OCI-LY1 (cell line): ENCODE measurements around the gene SMOC2.

Experiments used
- EZH2 ChIP-seq: fragments of 200-600 bp; sonication (generic), shearing (Covaris generic); IDR thresholded peaks from 2 replicates; pipeline ENCODE4 v1.8.0; 2017; ENCODE audit warnings: borderline replicate concordance, mixed run types, mild to moderate bottlenecking, antibody characterized with exemption, low read length, moderate library complexity, mixed read lengths
- TF ChIP-seq, protein P1 (sequence below): fragments of 200-600 bp; sonication (generic), shearing (Covaris generic); IDR thresholded peaks from 2 replicates; pipeline ENCODE4 v1.5.1; 2017; ENCODE audit warnings: mild to moderate bottlenecking, antibody characterized with exemption, low read length, moderate library complexity, mixed read lengths

DNA sequence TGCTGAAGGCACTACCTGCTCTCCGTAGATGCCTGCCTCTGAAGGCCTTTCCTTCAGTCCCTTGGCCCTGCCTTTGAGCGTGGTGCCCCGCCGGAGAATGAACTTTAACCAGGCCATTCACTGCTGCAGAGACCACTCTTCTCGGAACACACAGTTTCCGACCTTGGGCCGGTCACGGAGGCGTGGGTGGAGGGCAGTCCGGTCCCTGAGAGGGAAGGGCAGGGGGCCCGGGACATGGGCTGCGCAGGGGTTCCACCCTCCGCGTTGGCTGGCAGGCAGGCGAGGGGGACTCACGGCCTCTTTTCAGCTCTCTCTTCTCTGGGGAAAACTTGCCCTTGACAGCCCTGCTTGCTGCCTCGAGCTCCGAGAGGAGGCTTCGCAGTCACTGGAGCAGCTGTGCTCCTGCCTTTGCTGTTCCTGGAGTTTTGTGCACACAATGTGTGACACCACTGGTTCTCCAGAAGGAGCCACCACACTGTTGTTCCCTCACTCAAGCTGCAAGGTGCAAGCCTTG lies 187.8 kb downstream of the SMOC2 start:
- TF ChIP-seq, protein P1, sequence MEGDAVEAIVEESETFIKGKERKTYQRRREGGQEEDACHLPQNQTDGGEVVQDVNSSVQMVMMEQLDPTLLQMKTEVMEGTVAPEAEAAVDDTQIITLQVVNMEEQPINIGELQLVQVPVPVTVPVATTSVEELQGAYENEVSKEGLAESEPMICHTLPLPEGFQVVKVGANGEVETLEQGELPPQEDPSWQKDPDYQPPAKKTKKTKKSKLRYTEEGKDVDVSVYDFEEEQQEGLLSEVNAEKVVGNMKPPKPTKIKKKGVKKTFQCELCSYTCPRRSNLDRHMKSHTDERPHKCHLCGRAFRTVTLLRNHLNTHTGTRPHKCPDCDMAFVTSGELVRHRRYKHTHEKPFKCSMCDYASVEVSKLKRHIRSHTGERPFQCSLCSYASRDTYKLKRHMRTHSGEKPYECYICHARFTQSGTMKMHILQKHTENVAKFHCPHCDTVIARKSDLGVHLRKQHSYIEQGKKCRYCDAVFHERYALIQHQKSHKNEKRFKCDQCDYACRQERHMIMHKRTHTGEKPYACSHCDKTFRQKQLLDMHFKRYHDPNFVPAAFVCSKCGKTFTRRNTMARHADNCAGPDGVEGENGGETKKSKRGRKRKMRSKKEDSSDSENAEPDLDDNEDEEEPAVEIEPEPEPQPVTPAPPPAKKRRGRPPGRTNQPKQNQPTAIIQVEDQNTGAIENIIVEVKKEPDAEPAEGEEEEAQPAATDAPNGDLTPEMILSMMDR = no peak
- TF ChIP-seq EZH2 = no peak
